ENCODE measurements around the gene SLC51B. TPM values are rescaled to one million over a fixed set of nuclear protein-coding genes. Genes with fewer than 3 reads are reported as not detected.

Gene SLC51B
- polyA plus RNA-seq, 1 of the 3 experiments (the other 2 are of a cell fraction): not detected

GRCh38 chr15:65049418-65049840 is 4.2 kb downstream of the SLC51B start (continued):
- TF ChIP-seq ZBTB33 (IDR thresholded peaks at IDR 0.05; ENCODE audit: borderline replicate concordance, low read depth): no peak
- no peak for TF ChIP-seq GATA2 (CRISPR knock-in tag; IDR thresholded peaks at IDR 0.05)
- peak; percentile 82 for TF ChIP-seq MAX (IDR thresholded peaks at IDR 0.05; ENCODE audit: low read depth)
- no peak for TF ChIP-seq RAD21 (IDR thresholded peaks at IDR 0.05; ENCODE audit: low read length)
- no peak for TF ChIP-seq NFIC (IDR thresholded peaks at IDR 0.05; ENCODE audit: borderline replicate concordance)
- no peak for TF ChIP-seq TEAD4 (IDR thresholded peaks at IDR 0.05; ENCODE audit: borderline replicate concordance, insufficient read depth)
- TF ChIP-seq REST (IDR thresholded peaks at IDR 0.05; ENCODE audit: low read depth, low read length): no peak
- no peak for TF ChIP-seq TCF12 (IDR thresholded peaks at IDR 0.05)
- TF ChIP-seq MXI1 (IDR thresholded peaks at IDR 0.05; ENCODE audit: low read depth, low read length): peak; percentile 96
- 0 out of 2 replicates have a peak, but pooled peaks have one; percentile 42 for TF ChIP-seq SIN3A (IDR thresholded peaks at IDR 0.05; ENCODE audit: borderline replicate concordance, low read depth, low read length)

- TF ChIP-seq CHD2 (IDR thresholded peaks at IDR 0.05; ENCODE audit: low read length, partially characterized antibody): no peak
- no peak for TF ChIP-seq USF1 (IDR thresholded peaks at IDR 0.05; ENCODE audit: borderline replicate concordance, low read depth)
- no peaks in the 10 kb centered on the region for H3K9me3 ChIP-seq
- CTCF ChIA-PET: interaction anchor here (1.0 to 9.3 kb wide), 6 partner anchors 15 to 322 kb away, joined by 3 to 109 read pairs (median 46); partner anchors contain the start of gene RASL12
- no peaks in the 10 kb centered on the region for H3K9me2 ChIP-seq
- DNase-seq: no peak
- no peaks in the 10 kb centered on the region for H4K20me1 ChIP-seq (ENCODE audit: insufficient read depth)
- H2AFZ ChIP-seq (ENCODE audit: low read depth): no peak overlapping the region
- no peak overlapping the region for H3K9ac ChIP-seq
- no peaks in the 10 kb centered on the region for H3F3A ChIP-seq (replicated peaks; ENCODE audit: insufficient read depth)
- H3K4me1 ChIP-seq (ENCODE audit: control insufficient read depth in 1 of 2, insufficient read depth in 2 of 2, low read depth in 1 of 2, low read length in 1 of 2): peaks cover 0 to 12% of the 10 kb centered on the region in 2 experiments; a peak in 1 of 4 replicates
- H3K36me3 ChIP-seq (replicated peaks in 1 of 2; ENCODE audit: control insufficient read depth in 1 of 2, insufficient read depth in 2 of 2, low read length in 1 of 2): no peaks in the 10 kb centered on the region
- no peaks in the 10 kb centered on the region for H3K79me2 ChIP-seq (ENCODE audit: insufficient read depth)
- no peak overlapping the region for H3K4me2 ChIP-seq
- no peaks in the 10 kb centered on the region for H3K27me3 ChIP-seq (ENCODE audit: insufficient read depth)
- no peak overlapping the region for H3K27ac ChIP-seq (ENCODE audit: low read depth in 2 of 2, low read length in 1 of 2)
- no peak overlapping the region for H3K4me3 ChIP-seq (ENCODE audit: low read depth in 2 of 2, low read length in 1 of 2)
- WGBS (ENCODE audit: low lambda C conversion rate): 81% methylated on average over 4 of the region's 4 CpGs
- POLR2A ChIA-PET: no interaction called here
Observed at GRCh38 chr15:65050270-65050669, 5.1 kb downstream of the SLC51B start.

Data from SK-N-SH (cell line).